Measurements from ENCODE around the gene PEX5L.

Gene PEX5L

DNA sequence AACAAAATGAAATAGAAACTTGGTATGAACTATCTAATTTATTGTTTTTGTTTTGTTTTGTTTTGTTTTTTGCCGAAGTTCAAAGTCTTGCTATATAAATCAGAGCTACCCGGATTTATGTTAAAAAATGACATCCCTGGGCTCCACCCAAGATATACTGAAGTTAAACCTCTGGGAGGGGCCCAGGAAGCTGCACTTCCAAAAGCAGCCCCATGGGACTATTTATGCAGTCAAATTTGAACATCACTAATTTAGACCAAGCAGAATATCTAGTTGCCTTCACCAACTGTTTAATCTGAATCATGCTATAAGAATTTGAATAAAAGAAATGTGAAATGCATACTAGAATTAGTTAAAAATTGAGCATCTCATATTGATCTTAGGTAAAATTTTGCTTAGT, 32.2 kb downstream of the PEX5L start:
- no peak for DNase-seq

DNA sequence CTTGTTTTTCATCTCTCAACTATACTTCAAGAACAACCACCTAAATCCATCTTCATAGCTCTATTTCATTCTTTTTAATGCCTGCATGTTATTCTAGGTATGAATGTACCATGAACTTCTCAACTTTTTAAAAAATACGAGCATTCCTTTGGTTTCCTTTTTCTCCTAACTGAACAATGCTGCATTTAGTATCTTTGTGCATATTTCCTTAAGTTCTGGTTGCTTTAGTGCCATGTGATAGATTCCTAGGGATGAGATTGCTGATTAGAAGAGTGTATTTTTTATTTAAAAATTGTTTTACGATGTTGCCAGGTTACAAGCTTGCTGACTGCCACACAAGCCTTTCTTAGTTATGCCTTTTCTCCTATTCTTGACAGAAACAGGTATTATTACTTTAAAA, 34.7 kb downstream of the PEX5L start:
- no peak for DNase-seq

DNA sequence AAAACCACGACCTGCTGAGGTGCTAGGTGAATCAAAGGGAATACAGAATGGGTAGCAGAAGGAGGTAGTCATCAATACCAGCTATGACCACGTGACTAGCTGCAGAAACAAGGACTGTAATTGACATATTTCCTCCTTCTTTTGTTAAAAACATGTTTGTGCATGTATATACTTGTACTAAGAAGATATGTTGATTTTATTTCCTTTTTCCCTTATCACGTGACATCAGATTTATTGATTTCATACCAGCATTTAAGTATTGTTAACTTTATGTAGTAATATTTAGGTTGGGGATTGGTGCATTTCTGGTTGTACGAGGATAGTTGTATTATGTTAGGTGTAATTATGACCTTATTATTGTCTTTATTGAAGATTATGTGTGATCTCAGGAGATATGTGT, 36.2 kb downstream of the PEX5L start:
- no peak for DNase-seq

- no peak for DNase-seq
Measured at GRCh38 chr3:179995406-179995805, 41.3 kb downstream of the PEX5L start.

GRCh38 chr3:179991883-179992282, 44.9 kb downstream of the PEX5L start:
- DNase-seq = no peak

GRCh38 chr3:179991104-179991503, 45.6 kb downstream of the PEX5L start:
- no peak for DNase-seq

GRCh38 chr3:179981646-179982045, 55.1 kb downstream of the PEX5L start:
- DNase-seq = no peak

DNA sequence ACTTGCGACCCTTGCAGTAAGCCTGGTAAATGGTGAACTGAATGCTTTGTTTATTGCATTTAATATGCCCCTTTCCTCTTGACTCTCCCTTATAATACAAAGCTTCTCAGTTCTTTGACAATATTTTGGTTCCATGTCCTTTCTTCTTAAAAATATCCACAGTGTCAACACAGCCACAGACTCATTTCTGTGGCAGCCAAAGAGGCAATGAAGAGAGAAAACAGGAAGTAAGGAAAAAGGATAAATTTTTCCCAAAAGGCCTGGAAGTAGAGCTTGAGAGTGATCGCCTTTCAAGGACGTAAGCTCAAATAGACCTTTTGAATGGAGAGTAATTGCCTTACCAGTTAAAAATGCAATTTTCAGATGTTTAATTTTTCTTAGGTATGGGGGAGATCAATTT, 59.4 kb downstream of the PEX5L start:
- no peak for DNase-seq

DNA sequence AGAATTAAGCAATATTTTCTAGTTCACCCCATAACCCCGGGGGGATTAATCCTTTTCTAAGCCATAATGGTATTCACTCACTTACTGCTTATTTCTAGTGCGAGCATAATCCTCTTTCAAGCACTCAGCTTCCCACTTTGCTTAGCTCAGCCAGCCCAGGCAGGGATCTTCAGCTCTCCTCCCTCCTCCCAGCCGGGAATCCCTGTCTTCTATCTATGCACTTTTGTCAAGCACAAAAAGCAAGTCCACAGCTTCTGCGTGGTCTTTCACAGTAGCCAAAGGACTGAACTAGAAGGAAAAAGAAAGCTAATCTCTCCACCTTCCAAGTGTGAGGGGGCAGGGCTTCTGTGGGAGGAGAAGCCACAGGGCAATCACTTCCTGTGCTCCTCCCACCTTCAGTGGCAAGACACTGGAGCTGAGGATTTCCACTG, 62.8 kb downstream of the PEX5L start:
- DNase-seq = no peak

- DNase-seq = no peak
Measured at GRCh38 chr3:179972881-179973423, 63.8 kb downstream of the PEX5L start.

DNA sequence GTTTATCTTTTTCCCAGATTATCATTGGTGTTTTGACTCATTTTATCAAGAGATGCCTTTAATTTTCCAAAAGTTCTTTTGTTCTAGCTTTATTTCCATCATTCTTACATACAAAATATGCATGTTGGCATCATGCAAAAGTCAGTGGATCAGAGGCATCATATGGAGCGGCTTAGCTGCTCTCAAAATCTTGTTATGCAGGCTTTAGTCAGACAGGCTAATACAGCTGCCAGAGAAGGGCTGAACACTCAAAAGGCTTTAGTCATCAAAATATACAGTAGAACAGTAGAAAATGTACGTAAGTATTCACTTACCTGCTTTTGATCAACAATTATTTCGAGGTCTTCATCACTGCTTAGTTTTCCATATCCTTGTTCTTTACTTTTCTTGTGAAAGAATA, 65.5 kb downstream of the PEX5L start:
- DNase-seq = no peak

- no peak for DNase-seq
Measured at GRCh38 chr3:179970746-179971145, 66.0 kb downstream of the PEX5L start.

GRCh38 chr3:179969525-179969924, 67.2 kb downstream of the PEX5L start:
- DNase-seq = no peak

DNA sequence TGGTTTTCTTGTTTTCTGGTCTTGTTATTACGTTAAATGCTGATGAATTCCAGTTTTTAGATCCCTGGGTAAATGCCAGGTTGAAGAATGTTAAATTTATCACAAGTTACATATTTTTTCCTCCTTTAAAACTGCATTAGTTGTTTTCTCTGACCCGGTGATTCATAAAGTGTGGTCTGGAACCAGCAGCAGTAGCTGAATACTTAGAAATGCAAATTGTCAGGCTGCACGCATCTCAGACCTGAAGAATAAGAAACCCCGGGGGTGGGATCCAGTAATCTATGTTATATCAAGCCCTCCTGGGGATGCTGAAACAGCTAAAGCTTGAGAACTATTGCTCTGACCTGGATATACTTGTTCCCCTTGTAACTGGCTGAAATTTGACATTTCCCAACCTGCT, 69.1 kb downstream of the PEX5L start:
- no peak for DNase-seq

DNA sequence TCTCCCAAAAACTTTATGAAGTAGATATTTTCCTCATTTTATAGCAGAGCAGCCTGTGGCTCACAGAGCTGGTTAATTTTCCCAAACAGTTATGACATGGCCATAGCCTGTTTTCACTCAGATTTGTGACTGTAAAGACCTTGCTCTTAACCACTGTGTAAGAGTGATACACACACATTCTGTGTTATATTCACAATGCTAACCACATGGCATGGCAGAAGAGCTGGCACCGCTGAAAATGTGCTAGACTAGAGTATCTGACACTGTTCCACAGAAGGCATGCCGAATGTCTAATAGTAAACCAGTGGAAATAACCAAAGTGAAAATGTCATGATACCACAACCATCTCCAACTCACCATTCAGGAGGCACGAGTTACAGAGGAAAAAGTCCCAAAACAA, 71.8 kb downstream of the PEX5L start:
- DNase-seq = no peak

DNA sequence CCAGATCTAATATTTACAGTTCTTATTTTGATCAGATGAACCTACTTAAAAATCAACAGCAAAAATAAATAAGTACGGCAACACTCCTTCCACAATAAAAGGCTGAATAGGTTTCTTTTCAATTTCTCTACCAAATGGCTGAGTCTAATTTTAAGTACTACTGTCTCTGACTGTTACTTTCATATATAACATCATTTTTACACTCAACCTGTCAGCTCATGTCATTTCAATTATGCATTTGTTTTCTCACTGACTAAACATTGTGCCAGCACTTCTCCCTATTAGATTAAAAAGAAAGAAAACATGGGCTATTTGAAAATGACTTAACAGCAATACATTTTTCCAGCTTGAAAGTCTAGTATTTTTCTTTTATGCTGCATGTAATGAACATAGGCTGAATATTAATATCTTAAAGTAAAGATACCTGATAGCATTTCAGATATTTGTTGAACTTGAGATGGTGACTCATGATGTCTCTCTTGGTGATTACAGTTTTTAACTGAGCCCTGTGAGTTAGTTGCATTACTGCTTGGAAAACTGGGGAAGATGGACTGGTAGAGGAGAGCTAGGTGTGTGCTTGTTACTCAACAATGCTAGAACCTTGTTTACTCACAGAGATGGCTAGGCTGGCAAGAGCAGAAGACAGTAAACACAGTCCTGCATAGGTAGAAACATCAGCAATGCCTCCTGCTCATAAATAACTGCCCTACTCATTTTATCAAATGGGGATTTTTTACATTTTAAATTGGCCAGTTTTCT, 73.9 kb downstream of the PEX5L start:
- DNase-seq = no peak

DNA sequence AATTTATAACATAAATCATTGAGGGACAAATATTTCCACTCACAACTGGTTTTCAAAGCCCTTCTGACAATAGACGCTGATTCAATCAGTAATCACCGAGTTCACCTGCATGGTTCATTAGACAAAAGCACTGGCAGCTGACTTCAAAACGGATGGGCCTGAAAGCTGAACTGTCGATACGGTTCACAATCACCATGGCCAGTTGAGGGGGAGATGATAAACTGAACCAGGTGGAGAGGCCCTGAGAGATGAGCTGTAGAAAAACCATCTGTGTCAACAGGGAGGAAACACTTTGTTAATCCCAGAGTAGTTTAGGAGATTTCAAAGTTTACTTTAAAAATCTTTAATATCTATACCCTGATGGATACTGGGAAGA, 75.0 kb downstream of the PEX5L start:
- DNase-seq = no peak

DNA sequence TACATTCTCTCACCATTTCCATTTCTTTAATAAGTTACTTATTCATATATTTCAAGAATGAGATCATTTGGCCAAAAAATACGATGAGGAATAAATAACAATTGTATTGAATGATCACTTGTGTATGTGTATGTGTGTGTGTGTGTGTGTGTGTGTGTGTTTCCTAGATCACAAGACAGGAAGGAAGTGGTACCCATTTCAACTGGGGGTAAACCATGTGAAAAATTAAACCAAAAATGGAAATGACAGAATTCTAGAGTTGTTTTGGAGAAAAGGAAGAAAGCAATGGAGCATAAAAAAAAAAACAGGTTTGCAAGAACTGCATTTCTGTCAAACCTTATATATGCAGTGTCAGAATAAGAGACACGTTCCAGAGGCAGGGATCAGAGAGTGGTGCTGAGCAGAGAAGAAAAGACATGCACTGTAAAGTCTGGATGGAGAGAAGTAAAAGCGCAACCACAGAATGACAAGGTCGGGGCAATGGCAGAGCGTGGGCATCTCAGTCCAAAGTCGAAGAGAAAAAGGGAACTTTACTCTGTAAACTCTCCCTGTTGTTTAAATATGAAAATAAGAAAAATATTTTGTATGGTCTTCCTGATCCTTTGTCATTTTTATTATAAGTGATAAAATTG, 75.5 kb downstream of the PEX5L start:
- DNase-seq = no peak

GRCh38 chr3:179958759-179959158, 78.0 kb downstream of the PEX5L start:
- DNase-seq = no peak

GRCh38 chr3:179958143-179958542, 78.6 kb downstream of the PEX5L start:
- no peak for DNase-seq

DNA sequence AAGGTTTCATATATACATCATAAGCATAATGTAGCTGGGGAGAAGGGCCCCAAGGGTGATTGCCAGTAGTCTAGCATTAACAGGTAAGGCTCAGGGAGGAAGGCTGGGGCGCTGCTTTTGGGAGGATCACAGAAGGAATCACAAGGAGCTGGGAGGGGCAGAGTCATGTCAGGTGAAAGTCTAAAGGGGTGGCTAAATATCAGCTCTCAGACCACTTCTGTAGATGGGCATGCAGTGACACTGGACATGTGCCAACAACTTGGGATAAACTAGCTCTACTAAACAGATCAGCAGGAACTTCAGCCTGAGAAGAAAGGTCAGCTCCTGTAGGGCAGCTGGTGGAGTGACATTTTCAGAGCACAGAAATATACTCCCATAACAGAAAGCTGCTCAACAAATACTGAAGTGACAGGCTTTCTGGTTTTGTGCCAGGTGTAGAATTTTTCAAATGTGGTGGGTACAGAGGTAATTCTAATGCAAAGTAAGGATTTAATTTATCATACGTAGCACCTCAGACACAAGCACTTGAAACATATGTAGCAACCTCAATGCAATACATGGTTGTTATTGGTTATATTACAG, 79.4 kb downstream of the PEX5L start:
- DNase-seq = no peak

DNA sequence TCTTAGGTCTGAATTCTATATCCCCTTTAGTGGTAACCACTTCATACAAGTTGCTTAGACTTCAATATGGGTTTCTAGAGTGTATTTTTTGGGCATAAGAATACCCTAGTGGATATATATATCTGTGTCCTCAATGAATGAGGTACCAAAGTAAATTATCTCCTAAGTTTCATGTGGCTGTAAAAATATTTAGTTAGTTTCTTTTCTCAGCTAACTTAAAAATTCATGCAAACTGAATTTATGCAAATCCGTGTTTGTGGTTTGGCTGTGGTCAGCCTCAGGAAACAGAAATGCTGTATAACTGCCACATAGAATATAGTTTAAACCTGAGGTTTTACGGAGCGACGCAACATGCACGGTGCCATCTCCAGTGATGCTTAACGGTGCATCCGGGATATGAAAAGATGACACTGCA, 80.3 kb downstream of the PEX5L start:
- DNase-seq = no peak

- no peak for DNase-seq
Measured at GRCh38 chr3:179955809-179956208, 80.9 kb downstream of the PEX5L start.

DNA sequence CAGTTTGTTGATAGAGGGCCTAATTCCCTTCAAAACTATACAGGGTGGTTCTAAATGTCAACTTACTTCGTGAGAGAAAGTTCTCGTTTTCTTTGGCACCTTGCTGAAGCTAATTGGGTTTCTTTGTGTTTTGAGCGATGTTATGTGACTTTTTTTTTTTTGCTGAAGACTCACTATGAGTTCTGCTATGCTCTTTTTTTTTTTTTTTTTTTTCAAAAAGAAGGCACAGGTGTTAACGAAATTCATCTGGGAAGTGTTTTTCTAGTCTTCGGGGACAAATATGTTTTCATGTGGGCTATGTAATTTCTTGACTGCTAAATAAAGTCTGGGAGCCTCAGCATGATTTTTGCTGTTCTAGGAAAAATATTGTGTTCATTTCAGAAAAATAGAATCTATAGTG, 81.5 kb downstream of the PEX5L start:
- no peak for DNase-seq

Measured in effector CD4-positive, alpha-beta T cell (primary cell).